DMS114 treated with DMSO at 0.1 percent for 48 hours (cell line): ENCODE data around the gene MOV10.
"Not testable (repeated sequence)": the region's sequence is repeated elsewhere in the genome, so short reads cannot be mapped to it uniquely, and the experiment has no call there.

Experiments
- DNase-seq: peaks from one replicate; lab custom pipeline; 2025; ENCODE audit not compliant: unreplicated experiment; lab: John Stamatoyannopoulos, UW

Gene MOV10

GRCh38 chr1:112729011-112729410, 54.6 kb downstream of the MOV10 start:
- not testable (repeated sequence) for DNase-seq

- DNase-seq, result no peak
Measured at GRCh38 chr1:112729909-112730308, 55.5 kb downstream of the MOV10 start.

- no peak for DNase-seq
Measured at GRCh38 chr1:112731451-112731850, 57.0 kb downstream of the MOV10 start.

GRCh38 chr1:112735752-112736151, 61.3 kb downstream of the MOV10 start:
- no peak for DNase-seq

GRCh38 chr1:112737573-112737972, 63.1 kb downstream of the MOV10 start:
- no peak for DNase-seq

- DNase-seq, result no peak
Measured at GRCh38 chr1:112743174-112744008, 68.9 kb downstream of the MOV10 start.

GRCh38 chr1:112744009-112744578, 69.6 kb downstream of the MOV10 start:
- no peak for DNase-seq

GRCh38 chr1:112748396-112748795, 73.9 kb downstream of the MOV10 start:
- DNase-seq, result no peak
